ENCODE results near the gene BPIFB6.

DNA sequence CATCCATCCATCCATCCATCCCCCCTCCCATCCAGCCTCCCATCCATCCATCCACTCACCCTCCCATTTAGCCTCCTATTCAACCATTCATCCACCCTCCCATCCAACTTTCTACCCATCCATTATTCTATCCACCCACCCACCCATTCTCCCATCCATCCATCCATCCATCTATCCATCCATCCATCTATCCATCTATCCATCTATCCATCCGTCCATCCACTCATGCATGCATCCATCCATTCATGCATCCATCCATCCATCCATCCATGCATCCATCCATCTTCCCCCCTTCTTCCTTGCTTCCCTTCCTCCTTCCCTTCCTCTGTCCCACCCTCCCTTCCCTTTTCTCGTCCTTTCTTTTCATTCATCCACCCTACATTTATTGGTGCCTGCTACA lies 43.2 kb downstream of the BPIFB6 start:
- TF ChIP-seq, protein P1, sequence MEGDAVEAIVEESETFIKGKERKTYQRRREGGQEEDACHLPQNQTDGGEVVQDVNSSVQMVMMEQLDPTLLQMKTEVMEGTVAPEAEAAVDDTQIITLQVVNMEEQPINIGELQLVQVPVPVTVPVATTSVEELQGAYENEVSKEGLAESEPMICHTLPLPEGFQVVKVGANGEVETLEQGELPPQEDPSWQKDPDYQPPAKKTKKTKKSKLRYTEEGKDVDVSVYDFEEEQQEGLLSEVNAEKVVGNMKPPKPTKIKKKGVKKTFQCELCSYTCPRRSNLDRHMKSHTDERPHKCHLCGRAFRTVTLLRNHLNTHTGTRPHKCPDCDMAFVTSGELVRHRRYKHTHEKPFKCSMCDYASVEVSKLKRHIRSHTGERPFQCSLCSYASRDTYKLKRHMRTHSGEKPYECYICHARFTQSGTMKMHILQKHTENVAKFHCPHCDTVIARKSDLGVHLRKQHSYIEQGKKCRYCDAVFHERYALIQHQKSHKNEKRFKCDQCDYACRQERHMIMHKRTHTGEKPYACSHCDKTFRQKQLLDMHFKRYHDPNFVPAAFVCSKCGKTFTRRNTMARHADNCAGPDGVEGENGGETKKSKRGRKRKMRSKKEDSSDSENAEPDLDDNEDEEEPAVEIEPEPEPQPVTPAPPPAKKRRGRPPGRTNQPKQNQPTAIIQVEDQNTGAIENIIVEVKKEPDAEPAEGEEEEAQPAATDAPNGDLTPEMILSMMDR (IDR thresholded peaks at IDR 0.05; ENCODE audit: low read depth, low read length, missing input control) = no peak
- TF ChIP-seq RAD21 (IDR thresholded peaks at IDR 0.05) (no peak), TAF1 (conservative IDR thresholded peaks at IDR 0.05) (no peak), MAX (IDR thresholded peaks at IDR 0.05) (no peak), YY1 (IDR thresholded peaks at IDR 0.05) (no peak), SP1 (IDR thresholded peaks at IDR 0.05) (no peak), JUND (IDR thresholded peaks at IDR 0.05) (no peak)
- TF ChIP-seq, protein P2, sequence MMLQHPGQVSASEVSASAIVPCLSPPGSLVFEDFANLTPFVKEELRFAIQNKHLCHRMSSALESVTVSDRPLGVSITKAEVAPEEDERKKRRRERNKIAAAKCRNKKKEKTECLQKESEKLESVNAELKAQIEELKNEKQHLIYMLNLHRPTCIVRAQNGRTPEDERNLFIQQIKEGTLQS (IDR thresholded peaks at IDR 0.05) = no peak
